SK-N-SH (cell line): ENCODE measurements around the gene TBCEL. TPM values are rescaled to one million over a fixed set of nuclear protein-coding genes. Genes with fewer than 3 reads are reported as not detected.

Experiments
- CTCF ChIA-PET: fragments of 300-600, 350-600 bp; formaldehyde crosslinking; extraction: SDS; loops from one replicate; lab custom pipeline; 2021; lab: Yijun Ruan, JAX
- POLR2A ChIA-PET: fragments of 350-600 bp; sonication (Branson Sonifier 250); formaldehyde crosslinking; extraction: SDS; loops from one replicate; lab custom pipeline; 2020; ENCODE audit warnings: antibody characterized with exemption, inconsistent platforms; lab: Yijun Ruan, JAX
- DNase-seq: peaks from one replicate; pipeline ENCODE4 v3.0.0; 2012
- H2AFZ ChIP-seq: fragments of 200-600 bp; sonication (generic); 2 replicates; pipeline ENCODE4 v1.8.1; 2016; ENCODE audit warnings: antibody characterized with exemption, mild to moderate bottlenecking, low read depth
- H3F3A ChIP-seq: fragments of 200-600 bp; sonication (generic); replicated peaks from 2 replicates; pipeline ENCODE3; 2016; ENCODE audit warnings: antibody characterized with exemption, mild to moderate bottlenecking; ENCODE audit not compliant: insufficient read depth
- H3K27ac ChIP-seq, 2 experiments: fragments of 200-500 bp in 1 of 2; fragments of 200-600 bp in 1 of 2; sonication (Bioruptor generic) in 1 of 2; sonication (generic), shearing (Covaris generic) in 1 of 2; 2 replicates each; pipeline versions ENCODE4 v1.5.1 to v1.6.1; 2014 to 2016; ENCODE audit warnings: low read depth in 2 of 2, inconsistent platforms in 1 of 2, low read length in 1 of 2, mild to moderate bottlenecking in 1 of 2, mixed read lengths in 1 of 2
- H3K27me3 ChIP-seq: fragments of 200-600 bp; sonication (generic), shearing (Covaris generic); 2 replicates; pipeline ENCODE4 v1.6.1; 2016; ENCODE audit warnings: mixed run types; ENCODE audit not compliant: insufficient read depth
- H3K36me3 ChIP-seq, 2 experiments: fragments of 200-500 bp in 1 of 2; fragments of 200-600 bp in 1 of 2; sonication (Bioruptor generic) in 1 of 2; sonication (generic) in 1 of 2; replicated peaks in 1 of 2; 2 replicates each; pipeline versions ENCODE3 to v1.5.1; 2014 to 2016; ENCODE audit warnings: low read length in 1 of 2, mild to moderate bottlenecking in 1 of 2; ENCODE audit not compliant: insufficient read depth in 2 of 2, control insufficient read depth in 1 of 2
- H3K4me1 ChIP-seq, 2 experiments: fragments of 200-500 bp in 1 of 2; fragments of 200-600 bp in 1 of 2; sonication (Bioruptor generic) in 1 of 2; sonication (generic), shearing (Covaris generic) in 1 of 2; 2 replicates each; pipeline versions ENCODE4 v1.5.1 to v1.6.1; 2014 to 2016; ENCODE audit warnings: low read depth in 1 of 2, low read length in 1 of 2, mixed run types in 1 of 2; ENCODE audit not compliant: insufficient read depth in 2 of 2, control insufficient read depth in 1 of 2
- H3K4me2 ChIP-seq: fragments of 200-600 bp; sonication (generic), shearing (Covaris generic); 2 replicates; pipeline ENCODE4 v1.6.1; 2017; ENCODE audit warnings: mixed run types
- H3K4me3 ChIP-seq, 2 experiments: fragments of 200-500 bp in 1 of 2; fragments of 200-600 bp in 1 of 2; sonication (Bioruptor generic) in 1 of 2; sonication (generic), shearing (Covaris generic) in 1 of 2; 2 replicates each; pipeline versions ENCODE4 v1.5.1 to v1.8.1; 2014 to 2016; ENCODE audit warnings: low read depth in 2 of 2, inconsistent platforms in 1 of 2, low read length in 1 of 2, mild to moderate bottlenecking in 1 of 2, mixed read lengths in 1 of 2, moderate library complexity in 1 of 2
- H3K79me2 ChIP-seq: fragments of 200-600 bp; sonication (generic); 2 replicates; pipeline ENCODE4 v1.8.1; 2017; ENCODE audit warnings: mild to moderate bottlenecking; ENCODE audit not compliant: insufficient read depth
- H3K9ac ChIP-seq: fragments of 200-600 bp; sonication (generic); 2 replicates; pipeline ENCODE4 v1.6.1; 2017; ENCODE audit warnings: mixed run types
- H3K9me2 ChIP-seq: fragments of 200-600 bp; sonication (generic); 2 replicates; pipeline ENCODE4 v1.6.1; 2017; ENCODE audit warnings: mixed run types
- H3K9me3 ChIP-seq: fragments of 200-600 bp; sonication (generic); 2 replicates; pipeline ENCODE4 v1.6.1; 2017; ENCODE audit warnings: mixed run types, mild to moderate bottlenecking, moderate library complexity
- H4K20me1 ChIP-seq: fragments of 200-600 bp; sonication (generic); 2 replicates; pipeline ENCODE4 v1.6.1; 2017; ENCODE audit warnings: mild to moderate bottlenecking, mixed run types; ENCODE audit not compliant: insufficient read depth
- CHD2 ChIP-seq: fragments of 150-350 bp; IDR thresholded peaks from 2 replicates; pipeline ENCODE4 v1.6.1; 2018; ENCODE audit warnings: low read length; ENCODE audit not compliant: partially characterized antibody
- ELF1 ChIP-seq: IDR thresholded peaks from 2 replicates; pipeline ENCODE4 v1.4.0; 2012
- EP300 ChIP-seq, 2 experiments: IDR thresholded peaks; 2 replicates each; pipeline versions ENCODE4 v1.4.0 to v1.6.1; 2012; ENCODE audit warnings: borderline replicate concordance in 1 of 2, low read depth in 1 of 2, low read length in 1 of 2
- EZH2phosphoT487 ChIP-seq: fragments of 200-600 bp; sonication (generic); IDR thresholded peaks from 2 replicates; pipeline ENCODE4 v1.6.1; 2017; ENCODE audit warnings: low read depth, mixed run types, mild to moderate bottlenecking, antibody characterized with exemption, moderate library complexity, borderline replicate concordance
- FOSL2 ChIP-seq: IDR thresholded peaks from 2 replicates; pipeline ENCODE4 v1.4.0; 2012; ENCODE audit warnings: low read depth, mild to moderate bottlenecking, moderate library complexity, borderline replicate concordance
- FOXJ3 ChIP-seq: sonication (generic); formaldehyde crosslinking; IDR thresholded peaks from 2 replicates; pipeline ENCODE4 v1.5.1; 2020; ENCODE audit warnings: mild to moderate bottlenecking, missing genetic modification reagents
- FOXM1 ChIP-seq: IDR thresholded peaks from 2 replicates; pipeline ENCODE4 v1.4.0; 2012; ENCODE audit warnings: low read depth, mild to moderate bottlenecking
- GABPA ChIP-seq: IDR thresholded peaks from 2 replicates; pipeline ENCODE4 v1.4.0; 2012; ENCODE audit warnings: low read depth, mild to moderate bottlenecking
- GATA2 ChIP-seq: sonication (generic); formaldehyde crosslinking; IDR thresholded peaks from 2 replicates; pipeline ENCODE4 v1.5.0; 2020; ENCODE audit warnings: mild to moderate bottlenecking, missing genetic modification reagents
- JUND ChIP-seq: IDR thresholded peaks from 2 replicates; pipeline ENCODE4 v1.4.0; 2012
- MEF2A ChIP-seq: IDR thresholded peaks from 2 replicates; pipeline ENCODE4 v1.4.0; 2012; ENCODE audit warnings: low read depth, borderline replicate concordance
- MXI1 ChIP-seq: IDR thresholded peaks from 2 replicates; pipeline ENCODE4 v1.6.1; 2012; ENCODE audit warnings: mild to moderate bottlenecking, low read depth, low read length, improper control_type of control experiment
- NFIC ChIP-seq: IDR thresholded peaks from 2 replicates; pipeline ENCODE4 v1.4.0; 2012; ENCODE audit warnings: borderline replicate concordance
- NRF1 ChIP-seq: IDR thresholded peaks from 2 replicates; pipeline ENCODE4 v1.6.1; 2012; ENCODE audit warnings: low read depth, mild to moderate bottlenecking, low read length
- POLR2AphosphoS5 ChIP-seq: IDR thresholded peaks from 2 replicates; pipeline ENCODE4 v1.6.1; 2012; ENCODE audit warnings: low read depth, low read length
- RCOR1 ChIP-seq: fragments of 150-350 bp; IDR thresholded peaks from 2 replicates; pipeline ENCODE4 v1.6.1; 2017; ENCODE audit warnings: antibody characterized with exemption, low read length
- RXRA ChIP-seq: IDR thresholded peaks from 2 replicates; pipeline ENCODE4 v1.4.0; 2012; ENCODE audit warnings: low read depth, mild to moderate bottlenecking, borderline replicate concordance
- SIN3A ChIP-seq: IDR thresholded peaks from 2 replicates; pipeline ENCODE4 v1.6.1; 2012; ENCODE audit warnings: low read depth, mild to moderate bottlenecking, low read length, moderate library complexity, borderline replicate concordance
- SMC3 ChIP-seq: IDR thresholded peaks from 2 replicates; pipeline ENCODE4 v1.6.1; 2012; ENCODE audit warnings: low read depth, low read length, improper control_type of control experiment
- TAF1 ChIP-seq: IDR thresholded peaks from 2 replicates; pipeline ENCODE4 v1.6.1; 2012; ENCODE audit warnings: low read depth, mild to moderate bottlenecking, low read length, moderate library complexity, borderline replicate concordance
- TCF12 ChIP-seq: IDR thresholded peaks from 2 replicates; pipeline ENCODE4 v1.4.0; 2012
- TEAD4 ChIP-seq: IDR thresholded peaks from 2 replicates; pipeline ENCODE4 v1.4.0; 2012; ENCODE audit warnings: mild to moderate bottlenecking, borderline replicate concordance; ENCODE audit not compliant: insufficient read depth
- YY1 ChIP-seq: IDR thresholded peaks from 2 replicates; pipeline ENCODE4 v1.4.0; 2012; ENCODE audit warnings: low read depth, mild to moderate bottlenecking
- WGBS: methylation state at CpG from one replicate; pipeline ENCODE4 v1.1.6; 2017; ENCODE audit warnings: low lambda C conversion rate; 5-methylcytosine and 5-hydroxymethylcytosine counted together
- polyA plus RNA-seq, 3 experiments: library from polyadenylated mRNA; depleted of rRNA; stranded (reverse); fragments of >200 nt; gene quantifications; 2 replicates each; pipeline ENCODE4 v1.2.3, GENCODE V29; 2012
- TF ChIP-seq, protein P1 (sequence below): IDR thresholded peaks from 2 replicates; pipeline ENCODE4 v1.4.0; 2012; ENCODE audit warnings: low read depth
- TF ChIP-seq, protein P2 (sequence below): fragments of 200-600 bp; sonication (generic); IDR thresholded peaks from 2 replicates; pipeline ENCODE4 v1.6.1; 2017; ENCODE audit warnings: antibody characterized with exemption, mild to moderate bottlenecking, moderate library complexity
- TF ChIP-seq, protein P3 (sequence below): fragments of 150-350 bp; IDR thresholded peaks from 2 replicates; pipeline ENCODE4 v1.6.1; 2017; ENCODE audit warnings: antibody characterized with exemption, low read length, low read depth, borderline replicate concordance
- TF ChIP-seq, protein P4 (sequence below): IDR thresholded peaks from 2 replicates; pipeline ENCODE4 v1.4.0; 2012; ENCODE audit warnings: low read depth, borderline replicate concordance
- TF ChIP-seq, protein P5 (sequence below): IDR thresholded peaks from 2 replicates; pipeline ENCODE4; 2012
- TF ChIP-seq, protein P6 (sequence below): IDR thresholded peaks from 2 replicates; pipeline ENCODE4 v1.4.0; 2012; ENCODE audit warnings: low read depth, borderline replicate concordance

Gene TBCEL
- polyA plus RNA-seq, 1 of the 3 experiments (the other 2 are of a cell fraction), result 5.9 TPM

DNA sequence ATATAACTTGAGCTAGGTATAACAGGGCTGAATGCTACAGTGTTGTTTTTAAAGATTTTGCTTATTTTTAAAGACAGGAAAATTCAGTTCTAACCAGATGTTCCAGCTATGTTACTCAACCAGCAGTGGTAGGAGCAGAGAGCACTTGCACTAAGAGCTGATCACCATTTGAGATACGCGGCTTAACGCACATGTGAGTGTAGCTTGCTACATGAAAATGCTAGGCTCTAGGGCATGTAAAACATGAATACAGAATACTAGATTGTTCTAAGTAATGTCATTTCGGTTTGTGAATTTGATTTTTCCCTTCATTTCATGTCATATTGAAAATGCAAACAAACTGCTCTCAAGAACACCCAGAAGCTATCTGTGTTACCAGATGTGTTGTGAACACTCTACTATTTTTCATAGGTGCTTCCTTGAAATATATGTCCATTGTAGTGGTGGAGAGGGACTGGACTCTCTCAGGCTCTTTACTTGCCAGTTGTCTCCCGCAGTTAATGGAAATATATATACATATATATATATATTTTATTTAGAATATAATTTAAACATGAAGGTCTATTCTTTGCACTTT is 66.3 kb downstream of the TBCEL start:
- DNase-seq, result peak; percentile 52
- Histone ChIP-seq H3K9me3 (no peaks in the 10 kb centered on the region), H3K36me3 (peaks cover 5 to 41% of the 10 kb centered on the region in 2 experiments), H3K4me3 (no peak overlapping the region), H3F3A (no peaks in the 10 kb centered on the region), H3K9ac (no peak overlapping the region), H3K9me2 (no peaks in the 10 kb centered on the region), H4K20me1 (no peaks in the 10 kb centered on the region), H3K4me1 (peaks cover 0 to 19% of the 10 kb centered on the region in 2 experiments; a peak in 2 of 4 replicates), H2AFZ (no peak overlapping the region), H3K27ac (peak overlapping the region in 1 of 2 experiments; percentile 98; a peak in 2 of 4 replicates), H3K4me2 (no peak overlapping the region), H3K79me2 (no peaks in the 10 kb centered on the region), H3K27me3 (no peaks in the 10 kb centered on the region)
- POLR2A ChIA-PET, result interaction anchor here (1.0 kb wide), 1 partner anchor 543 kb away, joined by 3 read pairs; no protein-coding TSS in a partner anchor
- CTCF ChIA-PET, result interaction anchor here (0.7 to 2.2 kb wide), 6 partner anchors 12 to 579 kb away, joined by 3 to 9 read pairs (median 4); partner anchors contain the start of gene GRIK4
- TF ChIP-seq EP300 (IDR thresholded peaks at IDR 0.05; ENCODE audit: borderline replicate concordance in 1 of 2, low read depth in 1 of 2, low read length in 1 of 2), result peak in 1 of 2 experiments; percentile 86; a peak in 2 of 4 replicates
- TF ChIP-seq GABPA, result no peak
- no peak for TF ChIP-seq JUND
- TF ChIP-seq YY1, result no peak
- TF ChIP-seq TAF1, result no peak
- TF ChIP-seq CHD2, result peak; percentile 78
- TF ChIP-seq, protein P1, sequence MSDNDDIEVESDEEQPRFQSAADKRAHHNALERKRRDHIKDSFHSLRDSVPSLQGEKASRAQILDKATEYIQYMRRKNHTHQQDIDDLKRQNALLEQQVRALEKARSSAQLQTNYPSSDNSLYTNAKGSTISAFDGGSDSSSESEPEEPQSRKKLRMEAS, result no peak
- TF ChIP-seq, protein P2, sequence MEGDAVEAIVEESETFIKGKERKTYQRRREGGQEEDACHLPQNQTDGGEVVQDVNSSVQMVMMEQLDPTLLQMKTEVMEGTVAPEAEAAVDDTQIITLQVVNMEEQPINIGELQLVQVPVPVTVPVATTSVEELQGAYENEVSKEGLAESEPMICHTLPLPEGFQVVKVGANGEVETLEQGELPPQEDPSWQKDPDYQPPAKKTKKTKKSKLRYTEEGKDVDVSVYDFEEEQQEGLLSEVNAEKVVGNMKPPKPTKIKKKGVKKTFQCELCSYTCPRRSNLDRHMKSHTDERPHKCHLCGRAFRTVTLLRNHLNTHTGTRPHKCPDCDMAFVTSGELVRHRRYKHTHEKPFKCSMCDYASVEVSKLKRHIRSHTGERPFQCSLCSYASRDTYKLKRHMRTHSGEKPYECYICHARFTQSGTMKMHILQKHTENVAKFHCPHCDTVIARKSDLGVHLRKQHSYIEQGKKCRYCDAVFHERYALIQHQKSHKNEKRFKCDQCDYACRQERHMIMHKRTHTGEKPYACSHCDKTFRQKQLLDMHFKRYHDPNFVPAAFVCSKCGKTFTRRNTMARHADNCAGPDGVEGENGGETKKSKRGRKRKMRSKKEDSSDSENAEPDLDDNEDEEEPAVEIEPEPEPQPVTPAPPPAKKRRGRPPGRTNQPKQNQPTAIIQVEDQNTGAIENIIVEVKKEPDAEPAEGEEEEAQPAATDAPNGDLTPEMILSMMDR, result no peak
- TF ChIP-seq FOXM1, result no peak
- peak; percentile 79 for TF ChIP-seq RCOR1
- TF ChIP-seq MEF2A, result no peak
- no peak for TF ChIP-seq ELF1
- TF ChIP-seq RXRA, result no peak
- TF ChIP-seq MXI1, result peak; percentile 57; the same call in 1 of the 2 replicates
- TF ChIP-seq, protein P3, sequence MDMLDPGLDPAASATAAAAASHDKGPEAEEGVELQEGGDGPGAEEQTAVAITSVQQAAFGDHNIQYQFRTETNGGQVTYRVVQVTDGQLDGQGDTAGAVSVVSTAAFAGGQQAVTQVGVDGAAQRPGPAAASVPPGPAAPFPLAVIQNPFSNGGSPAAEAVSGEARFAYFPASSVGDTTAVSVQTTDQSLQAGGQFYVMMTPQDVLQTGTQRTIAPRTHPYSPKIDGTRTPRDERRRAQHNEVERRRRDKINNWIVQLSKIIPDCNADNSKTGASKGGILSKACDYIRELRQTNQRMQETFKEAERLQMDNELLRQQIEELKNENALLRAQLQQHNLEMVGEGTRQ, result no peak
- no peak for TF ChIP-seq NFIC
- TF ChIP-seq, protein P4, sequence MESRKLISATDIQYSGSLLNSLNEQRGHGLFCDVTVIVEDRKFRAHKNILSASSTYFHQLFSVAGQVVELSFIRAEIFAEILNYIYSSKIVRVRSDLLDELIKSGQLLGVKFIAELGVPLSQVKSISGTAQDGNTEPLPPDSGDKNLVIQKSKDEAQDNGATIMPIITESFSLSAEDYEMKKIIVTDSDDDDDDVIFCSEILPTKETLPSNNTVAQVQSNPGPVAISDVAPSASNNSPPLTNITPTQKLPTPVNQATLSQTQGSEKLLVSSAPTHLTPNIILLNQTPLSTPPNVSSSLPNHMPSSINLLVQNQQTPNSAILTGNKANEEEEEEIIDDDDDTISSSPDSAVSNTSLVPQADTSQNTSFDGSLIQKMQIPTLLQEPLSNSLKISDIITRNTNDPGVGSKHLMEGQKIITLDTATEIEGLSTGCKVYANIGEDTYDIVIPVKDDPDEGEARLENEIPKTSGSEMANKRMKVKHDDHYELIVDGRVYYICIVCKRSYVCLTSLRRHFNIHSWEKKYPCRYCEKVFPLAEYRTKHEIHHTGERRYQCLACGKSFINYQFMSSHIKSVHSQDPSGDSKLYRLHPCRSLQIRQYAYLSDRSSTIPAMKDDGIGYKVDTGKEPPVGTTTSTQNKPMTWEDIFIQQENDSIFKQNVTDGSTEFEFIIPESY, result no peak
- no peak for TF ChIP-seq EZH2phosphoT487
- no peak for TF ChIP-seq FOSL2
- TF ChIP-seq, protein P5, sequence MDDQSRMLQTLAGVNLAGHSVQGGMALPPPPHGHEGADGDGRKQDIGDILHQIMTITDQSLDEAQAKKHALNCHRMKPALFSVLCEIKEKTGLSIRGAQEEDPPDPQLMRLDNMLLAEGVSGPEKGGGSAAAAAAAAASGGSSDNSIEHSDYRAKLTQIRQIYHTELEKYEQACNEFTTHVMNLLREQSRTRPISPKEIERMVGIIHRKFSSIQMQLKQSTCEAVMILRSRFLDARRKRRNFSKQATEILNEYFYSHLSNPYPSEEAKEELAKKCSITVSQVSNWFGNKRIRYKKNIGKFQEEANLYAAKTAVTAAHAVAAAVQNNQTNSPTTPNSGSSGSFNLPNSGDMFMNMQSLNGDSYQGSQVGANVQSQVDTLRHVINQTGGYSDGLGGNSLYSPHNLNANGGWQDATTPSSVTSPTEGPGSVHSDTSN, result no peak
- no peak for TF ChIP-seq TCF12
- TF ChIP-seq, protein P6, sequence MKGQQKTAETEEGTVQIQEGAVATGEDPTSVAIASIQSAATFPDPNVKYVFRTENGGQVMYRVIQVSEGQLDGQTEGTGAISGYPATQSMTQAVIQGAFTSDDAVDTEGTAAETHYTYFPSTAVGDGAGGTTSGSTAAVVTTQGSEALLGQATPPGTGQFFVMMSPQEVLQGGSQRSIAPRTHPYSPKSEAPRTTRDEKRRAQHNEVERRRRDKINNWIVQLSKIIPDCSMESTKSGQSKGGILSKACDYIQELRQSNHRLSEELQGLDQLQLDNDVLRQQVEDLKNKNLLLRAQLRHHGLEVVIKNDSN, result no peak
- no peak for TF ChIP-seq TEAD4
- no peak for TF ChIP-seq SIN3A
- TF ChIP-seq GATA2 (CRISPR knock-in tag), result peak; percentile 95
- TF ChIP-seq NRF1, result no peak
- peak; percentile 57; the same call in 1 of the 2 replicates for TF ChIP-seq FOXJ3 (CRISPR knock-in tag)
- no peak for TF ChIP-seq POLR2AphosphoS5
- no peak for TF ChIP-seq SMC3
- 62% methylated on average over 5 of the region's 5 CpGs for WGBS
